ENCODE measurements around the gene FHIT.

DNA sequence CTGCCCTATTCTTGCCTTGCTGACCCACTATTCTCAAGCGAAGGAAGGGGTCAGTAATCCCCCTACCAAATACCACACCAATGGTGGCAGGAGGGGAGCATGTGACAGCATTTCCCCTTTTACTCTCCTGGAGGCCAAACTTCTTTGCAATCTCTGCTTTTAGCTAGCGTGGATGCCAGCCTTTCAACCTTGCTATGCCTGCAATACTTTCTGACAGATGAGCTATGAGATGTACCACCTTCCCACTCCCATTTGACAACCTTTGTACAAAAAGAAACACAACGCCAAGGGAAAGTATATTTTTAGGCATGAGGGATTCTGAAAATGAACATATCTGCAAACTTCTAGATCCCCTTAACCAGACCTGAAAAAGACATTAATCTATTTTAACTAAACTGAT lies 302.1 kb downstream of the FHIT start:
- TF ChIP-seq, protein P1, sequence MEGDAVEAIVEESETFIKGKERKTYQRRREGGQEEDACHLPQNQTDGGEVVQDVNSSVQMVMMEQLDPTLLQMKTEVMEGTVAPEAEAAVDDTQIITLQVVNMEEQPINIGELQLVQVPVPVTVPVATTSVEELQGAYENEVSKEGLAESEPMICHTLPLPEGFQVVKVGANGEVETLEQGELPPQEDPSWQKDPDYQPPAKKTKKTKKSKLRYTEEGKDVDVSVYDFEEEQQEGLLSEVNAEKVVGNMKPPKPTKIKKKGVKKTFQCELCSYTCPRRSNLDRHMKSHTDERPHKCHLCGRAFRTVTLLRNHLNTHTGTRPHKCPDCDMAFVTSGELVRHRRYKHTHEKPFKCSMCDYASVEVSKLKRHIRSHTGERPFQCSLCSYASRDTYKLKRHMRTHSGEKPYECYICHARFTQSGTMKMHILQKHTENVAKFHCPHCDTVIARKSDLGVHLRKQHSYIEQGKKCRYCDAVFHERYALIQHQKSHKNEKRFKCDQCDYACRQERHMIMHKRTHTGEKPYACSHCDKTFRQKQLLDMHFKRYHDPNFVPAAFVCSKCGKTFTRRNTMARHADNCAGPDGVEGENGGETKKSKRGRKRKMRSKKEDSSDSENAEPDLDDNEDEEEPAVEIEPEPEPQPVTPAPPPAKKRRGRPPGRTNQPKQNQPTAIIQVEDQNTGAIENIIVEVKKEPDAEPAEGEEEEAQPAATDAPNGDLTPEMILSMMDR (IDR thresholded peaks at IDR 0.05), result no peak
- TF ChIP-seq POLR2A (IDR thresholded peaks at IDR 0.05), result no peak

Data from Peyer's patch (tissue), 4 donors.